MG63 (cell line): ENCODE results near the gene RPL35. TPM values are rescaled to one million over a fixed set of nuclear protein-coding genes. Genes with fewer than 3 reads are reported as not detected.
"Not testable (repeated sequence)": the region's sequence is repeated elsewhere in the genome, so short reads cannot be mapped to it uniquely, and the experiment has no call there.

Experiments
- DNase-seq: peaks from one replicate; pipeline ENCODE4 v3.0.0-alpha.2; 2020
- H3K27me3 ChIP-seq: fragments of 250-450 bp; sonication (Bioruptor Pico); 2 replicates; pipeline ENCODE4 v1.5.1; 2020; ENCODE audit warnings: mild to moderate bottlenecking, moderate library complexity
- H3K36me3 ChIP-seq: fragments of 250-450 bp; sonication (Bioruptor Pico); 2 replicates; pipeline ENCODE4 v1.5.1; 2020; ENCODE audit warnings: mild to moderate bottlenecking, moderate library complexity
- H3K4me3 ChIP-seq: fragments of 250-450 bp; sonication (Bioruptor Pico); 2 replicates; pipeline ENCODE4 v1.5.1; 2020; ENCODE audit warnings: mild to moderate bottlenecking, moderate library complexity
- H3K9me3 ChIP-seq: fragments of 250-450 bp; sonication (Bioruptor Pico); 2 replicates; pipeline ENCODE4 v1.5.1; 2020; ENCODE audit warnings: mild to moderate bottlenecking, moderate library complexity
- total RNA-seq: library from RNA; depleted of rRNA; stranded (reverse); fragments of >200 nt; shearing (Covaris generic); gene quantifications from 2 replicates; pipeline ENCODE4 v1.2.3, GENCODE V29; 2014; ENCODE audit warnings: low replicate concordance

RPL35 gene
- total RNA-seq, 1 experiment from 2014 or later = 3,004 TPM

GRCh38 chr9:124858330-124859046, 3.3 kb downstream of the RPL35 start:
- H3K27me3 ChIP-seq = no peaks in the 10 kb centered on the region
- H3K36me3 ChIP-seq = peaks cover 55% of the 10 kb centered on the region
- no peak for DNase-seq
- H3K4me3 ChIP-seq = no peak overlapping the region
- H3K9me3 ChIP-seq = no peaks in the 10 kb centered on the region

- Histone ChIP-seq H3K9me3 (no peaks in the 10 kb centered on the region), H3K27me3 (no peaks in the 10 kb centered on the region), H3K4me3 (no peak overlapping the region), H3K36me3 (peaks cover 55% of the 10 kb centered on the region)
- DNase-seq = no peak
Observed at GRCh38 chr9:124857533-124858162, 4.1 kb downstream of the RPL35 start.

- Histone ChIP-seq H3K9me3 (no peaks in the 10 kb centered on the region), H3K27me3 (no peaks in the 10 kb centered on the region), H3K4me3 (no peak overlapping the region), H3K36me3 (peaks cover 50% of the 10 kb centered on the region)
- peak; percentile 43 for DNase-seq
Observed at GRCh38 chr9:124855944-124856765, 5.6 kb downstream of the RPL35 start.

GRCh38 chr9:124855566-124855943, 6.2 kb downstream of the RPL35 start:
- H3K9me3 ChIP-seq = no peaks in the 10 kb centered on the region
- H3K36me3 ChIP-seq = peaks cover 44% of the 10 kb centered on the region
- no peaks in the 10 kb centered on the region for H3K27me3 ChIP-seq
- no peak overlapping the region for H3K4me3 ChIP-seq
- DNase-seq = no peak

- H3K27me3 ChIP-seq = no peaks in the 10 kb centered on the region
- no peak overlapping the region for H3K4me3 ChIP-seq
- DNase-seq = no peak
- no peaks in the 10 kb centered on the region for H3K9me3 ChIP-seq
- peaks cover 37% of the 10 kb centered on the region for H3K36me3 ChIP-seq
Observed at GRCh38 chr9:124854822-124855221, 6.9 kb downstream of the RPL35 start.

- no peak overlapping the region for H3K4me3 ChIP-seq
- no peak for DNase-seq
- peaks cover 30% of the 10 kb centered on the region for H3K36me3 ChIP-seq
- no peaks in the 10 kb centered on the region for H3K27me3 ChIP-seq
- no peaks in the 10 kb centered on the region for H3K9me3 ChIP-seq
Observed at GRCh38 chr9:124854161-124854560, 7.6 kb downstream of the RPL35 start.

- Histone ChIP-seq H3K9me3 (no peaks in the 10 kb centered on the region), H3K27me3 (no peaks in the 10 kb centered on the region), H3K4me3 (peak overlapping the region; percentile 36), H3K36me3 (peaks cover 26% of the 10 kb centered on the region)
- no peak for DNase-seq
Observed at GRCh38 chr9:124853605-124854143, 8.1 kb downstream of the RPL35 start.

- peak within 1 kb of the TSS; percentile 36 for H3K4me3 ChIP-seq
- no peaks in the 10 kb centered on the region for H3K27me3 ChIP-seq
- DNase-seq = peak; percentile 72
- H3K36me3 ChIP-seq = peaks cover 19% of the 10 kb centered on the region
- H3K9me3 ChIP-seq = no peaks in the 10 kb centered on the region
Observed at GRCh38 chr9:124852829-124853531, 8.8 kb downstream of the RPL35 start, which contains the start of gene WDR38. TSS of gene WDR38 (plus strand) at chr9:124853460. CDS start at chr9:124853532, 72 bp downstream.

- no peaks in the 10 kb centered on the region for H3K9me3 ChIP-seq
- no peak for DNase-seq
- H3K36me3 ChIP-seq = peaks cover 12% of the 10 kb centered on the region
- H3K4me3 ChIP-seq = no peak overlapping the region
- H3K27me3 ChIP-seq = no peaks in the 10 kb centered on the region
Observed at GRCh38 chr9:124852121-124852828, 9.5 kb downstream of the RPL35 start.

- DNase-seq = no peak
- Histone ChIP-seq H3K9me3 (no peaks in the 10 kb centered on the region), H3K36me3 (no peaks in the 10 kb centered on the region), H3K4me3 (no peak overlapping the region), H3K27me3 (no peaks in the 10 kb centered on the region)
Observed at GRCh38 chr9:124849801-124850200, 12.0 kb downstream of the RPL35 start.

- Histone ChIP-seq H3K4me3 (no peak overlapping the region), H3K36me3 (no peaks in the 10 kb centered on the region), H3K27me3 (no peaks in the 10 kb centered on the region), H3K9me3 (no peaks in the 10 kb centered on the region)
- no peak for DNase-seq
Observed at GRCh38 chr9:124846969-124847368, 14.8 kb downstream of the RPL35 start.

- not testable (repeated sequence) for DNase-seq, H3K4me3 ChIP-seq, H3K27me3 ChIP-seq, H3K36me3 ChIP-seq, H3K9me3 ChIP-seq
Observed at GRCh38 chr9:124846467-124846866, 15.3 kb downstream of the RPL35 start.

- no peaks in the 10 kb centered on the region for H3K27me3 ChIP-seq
- H3K9me3 ChIP-seq = no peaks in the 10 kb centered on the region
- no peak for DNase-seq
- no peaks in the 10 kb centered on the region for H3K36me3 ChIP-seq
- H3K4me3 ChIP-seq = no peak overlapping the region
Observed at GRCh38 chr9:124844291-124844690, 17.5 kb downstream of the RPL35 start.

GRCh38 chr9:124843456-124844034, 18.2 kb downstream of the RPL35 start:
- no peaks in the 10 kb centered on the region for H3K9me3 ChIP-seq
- no peak overlapping the region for H3K4me3 ChIP-seq
- no peaks in the 10 kb centered on the region for H3K27me3 ChIP-seq
- no peak for DNase-seq
- no peaks in the 10 kb centered on the region for H3K36me3 ChIP-seq

- no peaks in the 10 kb centered on the region for H3K9me3 ChIP-seq
- no peak for DNase-seq
- H3K36me3 ChIP-seq = no peaks in the 10 kb centered on the region
- H3K4me3 ChIP-seq = no peak overlapping the region
- no peaks in the 10 kb centered on the region for H3K27me3 ChIP-seq
Observed at GRCh38 chr9:124841075-124841821, 20.5 kb downstream of the RPL35 start.
